ENCODE data around the gene CANT1. TPM values are rescaled to one million over a fixed set of nuclear protein-coding genes. Genes with fewer than 3 reads are reported as not detected.
A peak's percentile ranks its signal among the peaks of the same experiment; 100 is the strongest.

CANT1 gene
- total RNA-seq, 1 experiment from 2014 or later: 97.1 TPM

GRCh38 chr17:79023180-79023705 is 13.7 kb upstream of the CANT1 start:
- no peak for ATAC-seq

More at GRCh38 chr17:79023180-79023705, 13.7 kb upstream of the CANT1 start:
- no peak for DNase-seq (ENCODE audit: low read depth, low spot score)
- ChIA-PET RAD21 (ENCODE audit: low non-redundant PET in 1 of 2, low total read pairs in 2 of 2, uncharacterized antibody in 2 of 2, unreplicated experiment in 2 of 2) (no interaction called here), CTCF (interaction anchor here (0.7 to 3.8 kb wide), 2 partner anchors 19 to 22 kb away, joined by 3 to 23 read pairs; no protein-coding TSS in a partner anchor), POLR2A (no interaction called here)
- Histone ChIP-seq H3K27me3 (ENCODE audit: insufficient read depth, low read length) (no peaks in the 10 kb centered on the region), H3K79me2 (ENCODE audit: insufficient read depth, low read length) (no peaks in the 10 kb centered on the region), H3K27ac (ENCODE audit: low read depth, low read length) (no peak overlapping the region), H3K9ac (ENCODE audit: low read length) (0 out of 2 replicates have a peak overlapping the region, but pooled peaks have one; percentile 60), H3K9me3 (ENCODE audit: control insufficient read depth in 1 of 2, insufficient read depth in 1 of 2, low read depth in 1 of 2, low read length in 2 of 2) (no peaks in the 10 kb centered on the region), H3K36me3 (ENCODE audit: control insufficient read depth in 1 of 2, insufficient read depth in 2 of 2, low read length in 2 of 2) (no peaks in the 10 kb centered on the region), H3K4me2 (ENCODE audit: low read length) (peak overlapping the region; percentile 82), H2AFZ (ENCODE audit: low read depth, low read length, poor library complexity, severe bottlenecking) (no peak overlapping the region), H3K9me2 (ENCODE audit: insufficient read depth) (no peaks in the 10 kb centered on the region), H3K4me3 (replicated peaks in 1 of 2; ENCODE audit: low read depth in 1 of 2, low read length in 2 of 2) (no peak overlapping the region), H4K20me1 (ENCODE audit: insufficient read depth) (no peaks in the 10 kb centered on the region), H3K4me1 (ENCODE audit: control insufficient read depth in 1 of 2, insufficient read depth in 2 of 2, low read length in 2 of 2) (peaks cover 36 to 48% of the 10 kb centered on the region in 2 experiments)
- TF ChIP-seq FOSL1 (IDR thresholded peaks at IDR 0.05; ENCODE audit: low read depth) (no peak), CEBPB (IDR thresholded peaks at IDR 0.05; ENCODE audit: low read depth) (no peak), ATF3 (IDR thresholded peaks at IDR 0.05) (no peak), SP1 (IDR thresholded peaks at IDR 0.05; ENCODE audit: low read depth) (no peak), SIN3A (IDR thresholded peaks at IDR 0.05; ENCODE audit: low read depth) (no peak), EGR1 (IDR thresholded peaks at IDR 0.05; ENCODE audit: low read depth) (no peak), EZH2phosphoT487 (IDR thresholded peaks at IDR 0.05; ENCODE audit: borderline replicate concordance) (no peak), EZH2 (IDR thresholded peaks at IDR 0.05) (no peak), JUND (IDR thresholded peaks at IDR 0.05) (no peak), ZBTB33 (IDR thresholded peaks at IDR 0.05; ENCODE audit: extremely low read depth, insufficient replicate concordance, low read length) (no peak), RAD21 (IDR thresholded peaks at IDR 0.05; ENCODE audit: low read depth) (no peak), POLR2A (IDR thresholded peaks at IDR 0.05; ENCODE audit: borderline replicate concordance, extremely low read depth, insufficient read depth, insufficient read length) (no peak), CTCF (IDR thresholded peaks at IDR 0.05 in 2 of 3, conservative IDR thresholded peaks at IDR 0.05 in 1 of 3; ENCODE audit: borderline replicate concordance in 1 of 3, insufficient read depth in 1 of 3, low read depth in 2 of 3, low read length in 2 of 3) (no peak), ZFX (IDR thresholded peaks at IDR 0.05) (no peak), POLR2AphosphoS5 (IDR thresholded peaks at IDR 0.05; ENCODE audit: low read depth, low read length) (no peak), YY1 (IDR thresholded peaks at IDR 0.05; ENCODE audit: extremely low read depth, insufficient replicate concordance, low read depth, low read length) (no peak), TCF7L2 (IDR thresholded peaks at IDR 0.05; ENCODE audit: borderline replicate concordance, extremely low read depth, insufficient read depth, insufficient read length) (no peak), MAX (IDR thresholded peaks at IDR 0.05) (no peak), ELF1 (IDR thresholded peaks at IDR 0.05; ENCODE audit: borderline replicate concordance, low read depth) (no peak)
- BruUV-seq (replicated peaks): no TSS peak
- intact Hi-C loops (cut with micrococcal nuclease): no loop called here

Data from HCT116 (cell line).